ENCODE results near the gene PLA2R1.

PLA2R1 gene

GRCh38 chr2:160033732-160034392 lies 28.6 kb downstream of the PLA2R1 start:
- no peak for DNase-seq (ENCODE audit: low read depth)

DNA sequence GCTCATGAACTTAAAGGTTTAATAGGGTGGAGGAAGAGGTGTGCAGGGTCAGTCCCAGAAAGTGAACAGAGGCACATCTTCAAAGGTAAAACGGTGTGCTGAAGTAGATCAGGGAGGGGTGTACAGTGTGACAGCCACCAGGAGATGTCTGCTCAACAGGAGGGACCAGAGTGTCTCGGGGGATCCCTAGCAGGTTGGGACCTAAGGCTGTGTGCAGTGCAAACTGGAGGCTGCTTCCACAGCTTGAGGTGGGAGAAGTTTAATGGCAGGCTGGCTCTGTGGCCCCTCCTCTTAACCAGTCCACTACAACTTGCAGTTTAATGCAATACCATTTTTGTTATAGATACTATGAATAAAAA lies 33.2 kb downstream of the PLA2R1 start:
- no peak for DNase-seq (ENCODE audit: low read depth)

DNA sequence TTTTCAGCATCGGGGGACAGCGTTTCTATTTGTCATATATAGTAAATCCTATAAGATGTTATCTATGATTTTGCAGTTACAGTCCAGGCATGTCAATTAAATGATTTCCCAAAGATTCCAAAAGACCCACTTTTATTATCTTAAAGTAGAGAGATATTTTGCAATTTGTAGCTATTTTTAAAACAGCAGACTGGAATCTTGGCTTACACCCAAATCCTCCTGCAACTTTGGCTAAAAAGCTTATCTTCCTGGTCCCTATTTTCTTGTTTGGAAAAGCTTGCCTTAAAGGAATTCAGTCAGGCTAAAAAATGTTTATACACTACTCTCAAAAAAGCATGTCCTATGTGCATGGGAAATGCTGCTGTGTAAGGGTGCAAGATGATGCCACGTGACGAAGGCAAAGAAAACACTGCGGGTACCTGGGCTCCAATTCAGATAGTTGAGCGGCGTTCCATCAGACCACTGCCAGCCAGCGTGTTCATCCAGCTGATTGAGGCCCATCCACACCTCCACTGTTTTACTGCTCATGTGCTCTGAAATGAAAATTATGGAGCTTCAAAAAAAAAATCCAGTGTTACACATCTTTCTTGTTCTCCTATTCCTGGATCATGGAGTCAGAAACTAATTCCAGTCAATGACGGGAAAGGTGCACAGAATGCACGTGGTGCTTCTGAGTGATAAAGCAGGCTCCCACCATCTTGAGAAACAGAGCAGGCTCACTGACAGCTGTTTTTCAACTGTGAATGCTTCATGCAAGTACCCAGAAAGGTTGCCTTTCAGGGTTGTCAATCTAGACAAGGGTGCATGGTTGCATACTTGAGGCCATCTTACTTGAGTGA lies 33.8 kb downstream of the PLA2R1 start:
- no peak for DNase-seq (ENCODE audit: low read depth)

GRCh38 chr2:160022162-160022561 lies 40.3 kb downstream of the PLA2R1 start:
- DNase-seq (ENCODE audit: low read depth), result no peak

DNA sequence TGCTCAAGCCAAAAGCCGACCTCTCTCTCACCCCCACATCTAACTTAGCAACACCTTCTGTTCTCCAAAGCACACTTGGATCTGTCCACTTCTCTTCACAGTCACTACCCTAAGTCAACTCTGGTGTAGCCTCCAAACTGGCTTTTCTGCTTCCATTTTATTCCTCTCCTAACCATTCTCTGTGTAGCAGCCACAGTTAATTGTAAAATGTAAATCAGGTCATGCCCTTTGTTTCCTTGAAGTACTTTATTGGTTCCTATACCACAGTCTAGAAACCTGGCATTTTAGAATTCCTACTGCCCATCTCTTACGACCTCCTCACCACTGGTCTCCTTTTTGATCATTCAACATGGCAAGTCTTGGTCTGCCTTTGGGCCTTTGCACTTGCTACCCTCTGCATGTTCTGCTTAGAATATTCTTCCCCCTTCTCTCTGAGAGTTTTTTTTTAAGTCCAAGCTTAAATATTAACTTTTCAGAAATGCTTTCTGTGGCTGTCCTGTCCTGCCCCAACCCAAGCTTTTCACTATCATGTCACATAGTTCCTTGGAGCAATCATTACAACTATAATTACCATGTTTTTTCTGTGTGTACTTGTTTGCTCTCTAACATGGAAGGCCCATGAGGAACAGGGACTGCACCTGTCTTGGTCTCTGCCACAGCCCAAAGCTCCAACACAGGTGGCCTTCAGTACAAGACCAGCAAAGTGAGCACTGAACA lies 42.9 kb downstream of the PLA2R1 start:
- DNase-seq (ENCODE audit: low read depth), result no peak

DNA sequence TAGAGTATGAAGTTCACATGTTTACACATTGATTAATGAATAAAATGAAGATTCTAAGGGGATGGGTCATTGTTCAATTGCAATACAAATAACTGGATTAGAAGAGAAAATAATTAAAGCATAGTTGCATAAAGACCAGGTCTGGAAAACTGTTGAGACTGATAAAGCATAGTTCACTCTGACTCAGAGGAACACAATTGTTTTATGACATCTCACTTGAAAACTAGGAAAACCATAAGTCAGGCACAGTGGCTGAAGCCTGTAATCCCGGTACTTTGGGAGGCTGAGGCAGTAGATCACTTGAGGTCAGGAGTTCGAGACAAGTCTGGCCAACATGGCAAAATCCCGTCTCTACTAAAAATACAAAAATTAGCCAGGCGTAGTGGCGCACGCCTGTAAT lies 46.7 kb downstream of the PLA2R1 start:
- no peak for DNase-seq (ENCODE audit: low read depth)

DNA sequence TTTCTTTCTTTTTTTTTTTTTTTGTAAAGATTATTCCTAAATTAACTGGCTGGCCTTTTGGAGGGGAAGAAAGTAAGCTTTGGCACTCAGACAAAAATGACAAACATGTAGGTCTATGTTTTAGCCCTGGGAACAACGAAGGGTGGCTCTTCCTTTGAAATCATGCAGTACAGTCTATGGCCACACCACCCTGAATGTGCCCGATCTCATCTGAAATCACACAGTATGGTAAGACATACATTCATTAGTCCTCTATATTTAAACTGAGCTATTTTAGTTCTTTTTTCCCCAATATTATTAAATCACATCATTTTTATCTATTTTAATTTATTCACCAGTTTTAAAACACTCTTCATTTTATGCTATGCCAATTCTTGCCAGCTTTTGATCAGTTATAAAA lies 48.2 kb downstream of the PLA2R1 start:
- DNase-seq (ENCODE audit: low read depth), result no peak

DNA sequence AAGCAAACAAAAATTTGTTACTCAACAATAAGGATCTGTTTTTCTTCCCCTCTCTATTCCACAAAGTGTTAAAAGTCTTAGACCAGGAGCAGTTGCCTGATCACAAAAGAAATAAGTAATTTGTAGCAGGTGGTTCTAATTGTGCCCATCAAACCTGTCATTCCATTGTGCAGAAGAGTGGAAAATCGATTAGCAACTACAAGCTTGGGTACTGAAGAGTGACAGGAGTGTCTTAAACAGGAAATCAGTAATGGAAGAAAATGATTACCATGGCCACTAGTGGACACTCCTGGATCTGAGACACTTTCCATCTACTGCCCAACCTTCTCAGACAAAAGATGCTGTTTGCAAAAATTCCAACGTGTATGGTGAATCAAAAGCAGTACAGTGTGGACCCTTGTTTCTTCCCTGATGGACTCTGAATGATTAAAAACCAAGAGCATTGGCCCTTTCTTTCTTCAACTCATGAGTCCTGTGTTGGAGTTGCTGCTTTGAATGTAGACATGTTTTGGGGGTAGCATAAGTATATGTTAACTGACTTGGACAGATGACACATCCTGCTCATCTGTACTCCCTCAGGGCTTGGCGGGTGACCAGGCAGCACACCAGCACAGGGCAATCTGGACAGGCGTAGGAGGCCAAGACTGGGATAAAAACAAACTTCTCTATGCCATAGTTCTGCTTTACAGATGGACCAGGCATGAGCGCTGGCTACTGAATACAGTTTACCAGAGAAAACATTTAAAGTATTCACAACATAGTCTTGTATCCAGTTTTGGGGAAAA lies 51.9 kb downstream of the PLA2R1 start:
- DNase-seq (ENCODE audit: low read depth), result no peak

DNA sequence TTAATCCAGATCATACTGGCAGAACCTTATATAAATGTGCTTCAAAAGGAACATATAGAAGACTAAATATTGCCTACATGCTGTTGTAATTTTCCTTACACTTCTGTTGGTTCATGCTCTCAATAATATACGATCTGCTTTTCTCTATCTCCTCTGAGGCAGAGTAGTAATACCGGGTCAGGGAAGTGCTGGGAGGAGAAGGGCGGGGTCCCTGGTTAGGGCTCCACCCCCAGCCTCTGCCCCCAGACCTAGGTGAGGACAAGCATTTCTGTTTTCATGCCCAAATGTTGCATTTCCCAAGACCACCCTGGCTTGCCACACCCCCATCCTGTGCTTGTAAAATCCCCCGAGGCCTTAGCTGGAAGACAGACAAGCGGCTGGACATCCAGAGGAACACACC lies 55.3 kb downstream of the PLA2R1 start:
- DNase-seq (ENCODE audit: low read depth), result no peak

DNA sequence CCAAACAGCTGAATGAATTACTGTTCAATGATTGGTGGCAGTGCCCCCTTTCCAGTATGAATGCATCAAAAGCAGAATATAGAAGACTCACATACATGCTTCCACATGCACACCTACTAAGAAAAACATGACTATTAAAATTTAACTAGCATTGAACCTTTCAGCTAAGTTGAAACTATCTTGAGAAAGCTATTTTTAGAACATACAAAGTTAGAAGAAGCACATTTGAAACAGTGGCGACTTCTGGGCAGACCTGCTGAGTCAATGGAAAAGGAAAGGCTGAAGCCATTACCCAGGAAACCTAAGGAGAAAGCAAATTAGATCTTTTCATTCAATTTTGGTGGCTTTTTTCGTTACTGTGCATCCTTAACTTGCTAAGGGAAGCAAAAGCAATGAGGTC lies 55.9 kb downstream of the PLA2R1 start:
- DNase-seq (ENCODE audit: low read depth), result no peak

- DNase-seq (ENCODE audit: low read depth), result no peak
Observed at GRCh38 chr2:160005908-160006307, 56.5 kb downstream of the PLA2R1 start.

GRCh38 chr2:160005476-160005875 lies 56.9 kb downstream of the PLA2R1 start:
- no peak for DNase-seq (ENCODE audit: low read depth)

GRCh38 chr2:159998961-159999360 lies 63.5 kb downstream of the PLA2R1 start:
- no peak for DNase-seq (ENCODE audit: low read depth)

DNA sequence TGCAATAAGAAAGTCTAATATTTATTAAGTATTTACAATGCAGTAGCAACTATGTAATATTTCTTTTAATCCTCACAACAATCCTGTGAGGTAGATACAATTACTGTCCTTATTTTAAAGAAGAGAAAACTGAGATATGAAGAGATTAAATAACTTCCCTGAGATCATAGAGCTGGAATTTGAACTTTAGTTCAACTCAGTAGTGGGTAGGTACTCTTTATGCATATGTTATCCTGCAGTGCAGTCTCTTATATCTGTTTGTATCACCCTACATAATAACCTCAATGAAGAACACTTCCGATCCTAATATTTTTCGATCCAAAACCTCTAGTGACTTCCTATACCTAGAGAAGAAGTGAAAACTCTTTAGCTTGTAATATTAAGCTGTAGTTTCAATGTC lies 64.2 kb downstream of the PLA2R1 start:
- DNase-seq (ENCODE audit: low read depth), result no peak

DNA sequence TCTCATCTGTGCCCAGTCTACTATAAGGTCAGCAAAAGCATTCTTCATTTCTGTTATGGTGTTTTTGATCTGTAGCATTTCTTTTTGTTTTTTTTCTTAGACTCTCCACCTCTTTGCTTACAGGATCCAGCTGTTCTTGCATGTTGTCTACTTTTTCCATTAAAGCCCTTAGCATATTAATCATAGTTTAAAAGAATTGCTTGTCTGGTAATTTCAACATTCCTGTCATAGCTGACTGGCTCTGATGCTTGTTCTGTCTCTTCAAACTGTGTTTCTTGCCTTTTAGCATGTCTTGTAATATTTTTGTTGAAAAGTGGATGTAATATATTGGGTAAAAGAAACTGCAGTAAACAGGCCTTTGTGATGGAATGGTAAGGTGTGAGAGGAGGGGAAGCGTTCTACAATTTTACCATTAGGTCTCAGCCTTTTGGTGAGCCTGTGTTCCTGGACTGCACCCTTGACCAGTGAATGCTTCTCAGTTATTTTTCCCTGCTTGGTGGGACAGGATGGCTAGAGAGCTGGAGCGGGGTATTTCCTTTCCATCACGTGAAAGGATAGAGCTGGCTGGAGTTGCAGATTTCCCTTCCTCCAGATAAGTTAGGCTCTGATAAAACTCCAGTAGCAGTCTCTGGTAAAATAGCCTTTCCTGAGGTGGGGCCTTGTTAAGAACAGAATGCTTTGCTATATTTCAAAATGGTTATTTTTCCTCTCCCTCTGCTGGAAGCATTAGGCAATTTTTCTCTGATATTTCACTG lies 65.4 kb downstream of the PLA2R1 start:
- DNase-seq (ENCODE audit: low read depth), result no peak

GRCh38 chr2:159995038-159995437 lies 67.4 kb downstream of the PLA2R1 start:
- DNase-seq (ENCODE audit: low read depth), result no peak

GRCh38 chr2:159989249-159989648 lies 73.2 kb downstream of the PLA2R1 start:
- no peak for DNase-seq (ENCODE audit: low read depth)

- DNase-seq (ENCODE audit: low read depth), result no peak
Observed at GRCh38 chr2:159988412-159988970, 73.9 kb downstream of the PLA2R1 start.

- DNase-seq (ENCODE audit: low read depth), result no peak
Observed at GRCh38 chr2:159987181-159987580, 75.2 kb downstream of the PLA2R1 start.

GRCh38 chr2:159985656-159986055 lies 76.8 kb downstream of the PLA2R1 start:
- DNase-seq (ENCODE audit: low read depth), result no peak

- no peak for DNase-seq (ENCODE audit: low read depth)
Observed at GRCh38 chr2:159984034-159984433, 78.4 kb downstream of the PLA2R1 start.

Measured in activated T-cell treated with anti-CD3 and anti-CD28 coated beads for 1 hour (primary cell).